HCT116 (cell line): ENCODE results near the gene ERCC4. TPM values are rescaled to one million over a fixed set of nuclear protein-coding genes. Genes with fewer than 3 reads are reported as not detected.

Experiments used
- ATAC-seq: fragments of 200-7000 bp; cut with Tn5 transposase; 2 replicates; pipeline ENCODE4 v1.9.1; 2020; ENCODE audit warnings: mild to moderate bottlenecking, moderate library complexity
- BruUV-seq: library from RNA; stranded (reverse); fragments of 400-500 nt; replicated peaks from 2 replicates; lab custom pipeline; 2021; lab: Mats Ljungman, UMichigan
- CTCF ChIA-PET: fragments of 300-600 bp; sonication (Branson Sonifier 250); formaldehyde crosslinking; loops from one replicate; lab custom pipeline; 2021; ENCODE audit warnings: antibody characterized with exemption; lab: Charles Lee
- POLR2A ChIA-PET: fragments of 300-600, 350-600 bp; sonication (Branson Sonifier 250); formaldehyde crosslinking; loops from one replicate; lab custom pipeline; 2021; ENCODE audit warnings: antibody characterized with exemption; lab: Charles Lee
- RAD21 ChIA-PET, 2 experiments: fragments of 300-600 bp; sonication (Branson Sonifier 250); formaldehyde crosslinking; loops; one replicate each; lab custom pipeline; 2023; ENCODE audit warnings: low total read pairs in 2 of 2; ENCODE audit not compliant: uncharacterized antibody in 2 of 2, unreplicated experiment in 2 of 2, low non-redundant PET in 1 of 2; lab: Charles Lee
- DNase-seq: peaks from one replicate; pipeline ENCODE4 v3.0.0-alpha.2; 2010; ENCODE audit warnings: low read depth, low spot score
- H2AFZ ChIP-seq: fragments of 200-600 bp; shearing (Covaris generic), sonication (generic); 2 replicates; pipeline ENCODE4 v1.6.1; 2017; ENCODE audit warnings: low read depth, mixed run types, mixed read lengths, antibody characterized with exemption, low read length; ENCODE audit not compliant: poor library complexity, severe bottlenecking
- H3K27ac ChIP-seq: 2 replicates; pipeline ENCODE4 v1.5.1; 2012; ENCODE audit warnings: low read depth, low read length
- H3K27me3 ChIP-seq: fragments of 200-600 bp; sonication (generic); 2 replicates; pipeline ENCODE4 v1.6.1; 2016; ENCODE audit warnings: mixed run types, low read length, mixed read lengths; ENCODE audit not compliant: insufficient read depth
- H3K36me3 ChIP-seq, 2 experiments: fragments of 200-500 bp in 1 of 2; fragments of 200-600 bp in 1 of 2; sonication (Bioruptor generic) in 1 of 2; sonication (generic) in 1 of 2; 2 replicates each; pipeline versions ENCODE4 v1.5.1 to v1.6.1; 2014 to 2016; ENCODE audit warnings: low read length in 2 of 2, inconsistent platforms in 1 of 2, mixed read lengths in 1 of 2, mixed run types in 1 of 2; ENCODE audit not compliant: insufficient read depth in 2 of 2, control insufficient read depth in 1 of 2
- H3K4me1 ChIP-seq, 2 experiments: fragments of 200-600 bp in 1 of 2; sonication (generic) in 1 of 2; 2 replicates each; pipeline versions ENCODE4 v1.5.1 to v1.6.1; 2012 to 2017; ENCODE audit warnings: low read length in 2 of 2, inconsistent platforms in 1 of 2, mild to moderate bottlenecking in 1 of 2, mixed read lengths in 1 of 2, mixed run types in 1 of 2, moderate library complexity in 1 of 2; ENCODE audit not compliant: insufficient read depth in 2 of 2, control insufficient read depth in 1 of 2
- H3K4me2 ChIP-seq: fragments of 200-600 bp; sonication (generic); 2 replicates; pipeline ENCODE4 v1.6.1; 2017; ENCODE audit warnings: mixed run types, low read length, mixed read lengths
- H3K4me3 ChIP-seq, 2 experiments: fragments of 200-600 bp in 1 of 2; sonication (generic) in 1 of 2; replicated peaks in 1 of 2; 2 replicates each; pipeline ENCODE4 v1.5.1; 2011 to 2016; ENCODE audit warnings: low read length in 2 of 2, control low read depth in 1 of 2, low read depth in 1 of 2, mild to moderate bottlenecking in 1 of 2, mixed read lengths in 1 of 2, mixed run types in 1 of 2
- H3K79me2 ChIP-seq: fragments of 200-600 bp; sonication (generic); 2 replicates; pipeline ENCODE4 v1.6.1; 2017; ENCODE audit warnings: mild to moderate bottlenecking, mixed run types, low read length, moderate library complexity, mixed read lengths; ENCODE audit not compliant: insufficient read depth
- H3K9ac ChIP-seq: fragments of 200-600 bp; sonication (generic); 2 replicates; pipeline ENCODE4 v1.6.1; 2016; ENCODE audit warnings: low read length, mixed read lengths
- H3K9me2 ChIP-seq: fragments of 200-600 bp; sonication (generic), shearing (Covaris generic); 2 replicates; pipeline ENCODE4 v1.6.1; 2017; ENCODE audit warnings: mixed run types, mild to moderate bottlenecking, moderate library complexity; ENCODE audit not compliant: insufficient read depth
- H3K9me3 ChIP-seq, 2 experiments: fragments of 200-500 bp in 1 of 2; fragments of 200-600 bp in 1 of 2; sonication (Bioruptor generic) in 1 of 2; sonication (generic) in 1 of 2; 2 replicates each; pipeline ENCODE4 v1.6.1; 2014 to 2017; ENCODE audit warnings: low read length in 2 of 2, mixed read lengths in 2 of 2, inconsistent platforms in 1 of 2, low read depth in 1 of 2, mild to moderate bottlenecking in 1 of 2, mixed run types in 1 of 2, moderate library complexity in 1 of 2; ENCODE audit not compliant: control insufficient read depth in 1 of 2, insufficient read depth in 1 of 2
- H4K20me1 ChIP-seq: fragments of 200-600 bp; sonication (generic), shearing (Covaris generic); 2 replicates; pipeline ENCODE4 v1.6.1; 2017; ENCODE audit warnings: mixed run types, mild to moderate bottlenecking, moderate library complexity; ENCODE audit not compliant: insufficient read depth
- CEBPB ChIP-seq: IDR thresholded peaks from 2 replicates; pipeline ENCODE4 v1.6.1; 2012; ENCODE audit warnings: low read depth
- CTCF ChIP-seq, 3 experiments: fragments of 200-600 bp in 1 of 3; sonication (generic) in 1 of 3; IDR thresholded peaks in 2 of 3; conservative IDR thresholded peaks in 1 of 3; 2 replicates each; pipeline ENCODE4 v1.5.1; 2012 to 2017; ENCODE audit warnings: low read depth in 2 of 3, low read length in 2 of 3, antibody characterized with exemption in 1 of 3, borderline replicate concordance in 1 of 3, control low read depth in 1 of 3, mild to moderate bottlenecking in 1 of 3, mixed read lengths in 1 of 3, mixed run types in 1 of 3, moderate library complexity in 1 of 3; ENCODE audit not compliant: insufficient read depth in 1 of 3
- EGR1 ChIP-seq: IDR thresholded peaks from 2 replicates; pipeline ENCODE4 v1.6.1; 2012; ENCODE audit warnings: low read depth
- ELF1 ChIP-seq: IDR thresholded peaks from 2 replicates; pipeline ENCODE4 v1.6.1; 2012; ENCODE audit warnings: low read depth, borderline replicate concordance
- FOSL1 ChIP-seq: IDR thresholded peaks from 2 replicates; pipeline ENCODE4 v1.6.1; 2012; ENCODE audit warnings: low read depth
- JUND ChIP-seq: IDR thresholded peaks from 2 replicates; pipeline ENCODE4 v1.6.1; 2012
- MAX ChIP-seq: IDR thresholded peaks from 2 replicates; pipeline ENCODE4 v1.6.1; 2012
- POLR2A ChIP-seq: IDR thresholded peaks from 2 replicates; pipeline ENCODE4 v1.7.0; 2011; ENCODE audit warnings: borderline replicate concordance; ENCODE audit not compliant: insufficient read depth, insufficient read length; ENCODE audit errors: extremely low read depth
- POLR2AphosphoS5 ChIP-seq: IDR thresholded peaks from 2 replicates; pipeline ENCODE4 v1.6.1; 2011; ENCODE audit warnings: mild to moderate bottlenecking, low read depth, low read length, moderate library complexity
- RAD21 ChIP-seq: IDR thresholded peaks from 2 replicates; pipeline ENCODE4 v1.6.1; 2012; ENCODE audit warnings: low read depth, mild to moderate bottlenecking
- REST ChIP-seq: IDR thresholded peaks from 2 replicates; pipeline ENCODE4 v1.6.1; 2012; ENCODE audit warnings: low read depth
- SIN3A ChIP-seq: IDR thresholded peaks from 2 replicates; pipeline ENCODE4 v1.6.1; 2012; ENCODE audit warnings: low read depth
- SP1 ChIP-seq: IDR thresholded peaks from 2 replicates; pipeline ENCODE4 v1.6.1; 2012; ENCODE audit warnings: low read depth
- SRF ChIP-seq: IDR thresholded peaks from 2 replicates; pipeline ENCODE4 v1.6.1; 2012; ENCODE audit warnings: low read depth
- TCF7L2 ChIP-seq: IDR thresholded peaks from 2 replicates; pipeline ENCODE4 v1.7.0; 2011; ENCODE audit warnings: borderline replicate concordance, inconsistent platforms; ENCODE audit not compliant: insufficient read depth, insufficient read length; ENCODE audit errors: extremely low read depth
- YY1 ChIP-seq: IDR thresholded peaks from 2 replicates; pipeline ENCODE4 v1.6.1; 2011; ENCODE audit warnings: low read length, low read depth, moderate library complexity, mild to moderate bottlenecking; ENCODE audit not compliant: insufficient replicate concordance; ENCODE audit errors: extremely low read depth
- ZFX ChIP-seq: fragments of 450-650 bp; IDR thresholded peaks from 2 replicates; pipeline ENCODE4 v1.6.1; 2017
- intact Hi-C: fragments of 100-400 bp; cut with micrococcal nuclease; formaldehyde crosslinking; loops from 2 replicates; pipeline ENCODE4 v1.10.0; 2022
- total RNA-seq: library from RNA; stranded (reverse); gene quantifications from one replicate; pipeline ENCODE4 v1.2.1, GENCODE V29; 2021; ENCODE audit not compliant: unreplicated experiment
- TF ChIP-seq, protein P1 (sequence below): IDR thresholded peaks from 2 replicates; pipeline ENCODE4 v1.6.1; 2011; ENCODE audit warnings: mild to moderate bottlenecking, low read length, moderate library complexity; ENCODE audit not compliant: insufficient replicate concordance; ENCODE audit errors: extremely low read depth
- TF ChIP-seq, protein P2 (sequence below): IDR thresholded peaks from 2 replicates; pipeline ENCODE4 v1.6.1; 2012

ERCC4 gene
- total RNA-seq, 1 experiment from 2014 or later, result 10.4 TPM

DNA sequence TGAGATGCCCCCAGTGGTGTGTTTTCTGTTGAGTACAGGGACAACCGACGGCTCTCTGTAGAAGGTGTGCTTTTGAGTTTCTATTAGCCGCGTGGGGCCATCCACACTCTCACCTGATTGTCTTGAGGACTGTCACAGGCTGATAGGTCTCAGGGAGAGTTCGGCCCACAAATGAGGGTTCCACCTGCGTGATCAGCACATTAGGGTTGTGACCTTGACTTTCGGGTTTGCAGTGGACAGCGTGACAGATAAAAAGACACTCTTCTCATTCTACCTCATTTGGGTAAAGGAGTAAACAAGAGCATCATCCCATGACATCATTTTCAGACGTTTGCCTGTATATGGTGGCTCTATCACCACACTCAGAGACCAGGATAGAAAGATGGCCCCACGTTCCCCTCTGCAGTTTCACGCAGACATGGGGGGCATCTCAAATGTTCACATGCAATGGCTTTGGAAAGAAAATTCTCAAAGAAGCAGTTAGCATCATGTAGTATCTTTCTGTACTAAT is 76.9 kb downstream of the ERCC4 start:
- ATAC-seq, result no peak
- no peaks in the 10 kb centered on the region for H4K20me1 ChIP-seq
- H2AFZ ChIP-seq, result no peak overlapping the region
- no peak for DNase-seq
- no peaks in the 10 kb centered on the region for H3K9me2 ChIP-seq
- H3K9me3 ChIP-seq, result no peaks in the 10 kb centered on the region
- H3K36me3 ChIP-seq, result no peaks in the 10 kb centered on the region
- no TSS peak for BruUV-seq
- TF ChIP-seq, protein P1, sequence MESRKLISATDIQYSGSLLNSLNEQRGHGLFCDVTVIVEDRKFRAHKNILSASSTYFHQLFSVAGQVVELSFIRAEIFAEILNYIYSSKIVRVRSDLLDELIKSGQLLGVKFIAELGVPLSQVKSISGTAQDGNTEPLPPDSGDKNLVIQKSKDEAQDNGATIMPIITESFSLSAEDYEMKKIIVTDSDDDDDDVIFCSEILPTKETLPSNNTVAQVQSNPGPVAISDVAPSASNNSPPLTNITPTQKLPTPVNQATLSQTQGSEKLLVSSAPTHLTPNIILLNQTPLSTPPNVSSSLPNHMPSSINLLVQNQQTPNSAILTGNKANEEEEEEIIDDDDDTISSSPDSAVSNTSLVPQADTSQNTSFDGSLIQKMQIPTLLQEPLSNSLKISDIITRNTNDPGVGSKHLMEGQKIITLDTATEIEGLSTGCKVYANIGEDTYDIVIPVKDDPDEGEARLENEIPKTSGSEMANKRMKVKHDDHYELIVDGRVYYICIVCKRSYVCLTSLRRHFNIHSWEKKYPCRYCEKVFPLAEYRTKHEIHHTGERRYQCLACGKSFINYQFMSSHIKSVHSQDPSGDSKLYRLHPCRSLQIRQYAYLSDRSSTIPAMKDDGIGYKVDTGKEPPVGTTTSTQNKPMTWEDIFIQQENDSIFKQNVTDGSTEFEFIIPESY, result no peak
- TF ChIP-seq CTCF (IDR thresholded peaks at IDR 0.05 in 2 of 3, conservative IDR thresholded peaks at IDR 0.05 in 1 of 3; ENCODE audit: borderline replicate concordance in 1 of 3, insufficient read depth in 1 of 3, low read depth in 2 of 3, low read length in 2 of 3) (no peak), SP1 (no peak), JUND (no peak), REST (no peak), YY1 (no peak), SRF (no peak), EGR1 (no peak), MAX (no peak), RAD21 (no peak), FOSL1 (no peak), SIN3A (no peak), POLR2AphosphoS5 (no peak), TCF7L2 (no peak), CEBPB (no peak), POLR2A (no peak), ELF1 (no peak), ZFX (no peak)
- TF ChIP-seq, protein P2, sequence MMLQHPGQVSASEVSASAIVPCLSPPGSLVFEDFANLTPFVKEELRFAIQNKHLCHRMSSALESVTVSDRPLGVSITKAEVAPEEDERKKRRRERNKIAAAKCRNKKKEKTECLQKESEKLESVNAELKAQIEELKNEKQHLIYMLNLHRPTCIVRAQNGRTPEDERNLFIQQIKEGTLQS, result no peak
- intact Hi-C loops, result no loop called here
- H3K27ac ChIP-seq, result no peak overlapping the region
- H3K27me3 ChIP-seq, result no peaks in the 10 kb centered on the region
- POLR2A ChIA-PET, result no interaction called here
- no peak overlapping the region for H3K4me3 ChIP-seq
- peaks cover 2 to 6% of the 10 kb centered on the region in 2 experiments; a peak in 2 of 4 replicates for H3K4me1 ChIP-seq
- no peaks in the 10 kb centered on the region for H3K79me2 ChIP-seq
- CTCF ChIA-PET, result no interaction called here
- no peak overlapping the region for H3K9ac ChIP-seq
- RAD21 ChIA-PET, result no interaction called here
- no peak overlapping the region for H3K4me2 ChIP-seq
